HG03565 (cell line): ENCODE measurements around the gene UBAC1.
"Not testable (repeated sequence)": the region's sequence is repeated elsewhere in the genome, so short reads cannot be mapped to it uniquely, and the experiment has no call there.

Experiments used
- ATAC-seq: cut with Tn5 transposase; IDR thresholded peaks from one replicate; pipeline ENCODE4 v1.9.1; 2021; ENCODE audit warnings: mild to moderate bottlenecking, moderate library complexity; ENCODE audit not compliant: unreplicated experiment

Gene UBAC1

DNA sequence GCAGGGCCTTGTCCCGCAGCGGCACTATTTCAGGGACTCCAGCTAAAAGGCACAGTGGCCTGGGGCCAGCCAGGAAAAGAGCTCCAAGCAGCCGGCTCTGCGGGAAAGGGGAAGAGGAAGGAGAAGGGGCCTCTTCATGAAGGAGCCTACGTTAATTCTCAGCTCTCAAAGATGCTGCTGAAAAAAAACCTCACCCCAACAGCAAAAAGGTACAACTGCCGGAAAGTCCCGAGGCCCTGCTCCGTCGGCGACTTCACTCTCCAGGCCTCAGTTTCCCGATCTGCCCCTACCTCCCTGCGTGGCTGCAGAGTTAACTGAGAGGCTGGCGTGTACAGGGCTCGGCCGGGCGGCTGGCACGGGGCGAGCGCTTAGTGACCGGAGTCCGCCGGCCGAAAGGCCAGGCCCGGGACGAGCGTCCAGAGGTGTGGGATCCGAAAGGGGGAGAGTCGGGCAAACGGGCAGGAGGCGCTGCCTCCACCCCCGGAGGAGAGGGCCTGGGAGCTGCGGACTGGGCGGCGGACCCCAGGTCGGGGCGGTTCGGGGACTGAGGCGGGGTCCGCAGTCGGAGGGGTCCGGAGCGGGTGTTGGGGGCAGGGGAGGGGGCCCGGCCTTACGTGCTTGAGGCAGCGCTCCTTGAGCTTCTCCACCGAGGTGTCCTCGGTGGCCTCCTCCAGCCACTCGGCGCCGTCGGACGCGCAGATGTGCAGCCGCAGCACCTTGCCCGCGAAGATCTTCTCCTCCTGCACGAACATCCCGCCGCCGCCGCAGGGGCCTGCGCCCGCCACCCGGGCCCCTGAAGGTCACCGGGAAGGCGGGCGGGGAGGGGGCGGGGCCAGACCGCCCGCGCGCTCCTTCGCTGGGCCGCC is 529 bp downstream of the UBAC1 start:
- no peak for ATAC-seq

DNA sequence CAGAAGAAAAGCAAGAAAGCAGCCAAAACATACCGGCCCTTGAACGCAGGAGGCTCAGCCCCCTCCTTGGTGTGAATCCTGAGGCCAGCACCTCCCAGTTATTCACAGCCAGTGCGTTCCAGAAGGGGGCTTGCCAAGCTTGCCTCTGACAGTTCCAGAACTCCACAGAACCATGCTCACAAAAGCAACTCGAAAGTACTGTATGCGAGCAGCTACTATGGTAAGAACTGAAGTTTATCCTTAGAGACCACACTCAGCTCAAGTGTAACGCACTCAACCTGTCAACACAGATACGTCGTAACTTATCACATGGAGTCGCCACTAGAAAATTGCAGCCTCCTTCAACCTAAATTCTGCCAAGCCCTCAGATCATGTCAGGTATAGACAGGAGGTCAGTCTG is 1.4 kb downstream of the UBAC1 start:
- ATAC-seq, result no peak

- ATAC-seq, result no peak
These were observed 2.7 kb downstream of the UBAC1 start for GRCh38 chr9:135958485-135958884.

DNA sequence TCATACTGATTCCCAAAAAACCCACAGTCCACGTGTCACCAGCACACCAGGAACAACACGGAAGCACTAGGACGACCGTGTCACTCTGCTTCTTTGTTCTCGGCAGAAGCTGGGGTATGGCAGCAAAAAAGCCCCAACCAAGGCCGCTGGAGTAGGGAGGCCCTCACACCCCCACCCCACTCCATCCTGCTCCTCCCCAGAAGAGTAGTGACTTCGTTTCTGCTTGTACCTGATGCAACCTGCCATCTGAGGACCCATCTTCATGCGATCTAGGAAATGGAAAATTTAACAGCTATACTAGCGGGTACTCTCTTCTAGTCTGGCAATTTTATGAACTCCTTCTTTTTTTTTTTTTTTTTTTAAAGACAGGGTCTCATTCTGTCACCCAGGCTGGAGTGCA is 3.7 kb downstream of the UBAC1 start:
- ATAC-seq, result no peak

DNA sequence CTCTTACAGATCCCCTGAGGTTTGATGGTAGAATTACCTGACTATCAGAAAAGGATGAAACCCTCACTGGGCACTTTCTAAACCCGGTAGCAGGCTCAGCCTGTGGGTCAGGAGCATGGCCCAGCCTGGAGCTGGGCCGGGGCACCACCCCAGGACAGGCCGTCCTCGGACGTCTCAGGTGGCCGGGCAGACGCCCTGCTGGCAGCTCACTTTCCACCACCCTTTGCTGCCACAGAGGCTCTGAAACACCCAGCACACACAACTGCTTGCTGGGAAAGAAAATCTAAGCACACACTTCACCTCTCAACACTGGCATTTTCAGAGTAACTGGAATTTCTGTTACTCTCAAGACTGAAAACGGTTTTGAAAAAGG is 4.4 kb downstream of the UBAC1 start:
- ATAC-seq, result no peak

DNA sequence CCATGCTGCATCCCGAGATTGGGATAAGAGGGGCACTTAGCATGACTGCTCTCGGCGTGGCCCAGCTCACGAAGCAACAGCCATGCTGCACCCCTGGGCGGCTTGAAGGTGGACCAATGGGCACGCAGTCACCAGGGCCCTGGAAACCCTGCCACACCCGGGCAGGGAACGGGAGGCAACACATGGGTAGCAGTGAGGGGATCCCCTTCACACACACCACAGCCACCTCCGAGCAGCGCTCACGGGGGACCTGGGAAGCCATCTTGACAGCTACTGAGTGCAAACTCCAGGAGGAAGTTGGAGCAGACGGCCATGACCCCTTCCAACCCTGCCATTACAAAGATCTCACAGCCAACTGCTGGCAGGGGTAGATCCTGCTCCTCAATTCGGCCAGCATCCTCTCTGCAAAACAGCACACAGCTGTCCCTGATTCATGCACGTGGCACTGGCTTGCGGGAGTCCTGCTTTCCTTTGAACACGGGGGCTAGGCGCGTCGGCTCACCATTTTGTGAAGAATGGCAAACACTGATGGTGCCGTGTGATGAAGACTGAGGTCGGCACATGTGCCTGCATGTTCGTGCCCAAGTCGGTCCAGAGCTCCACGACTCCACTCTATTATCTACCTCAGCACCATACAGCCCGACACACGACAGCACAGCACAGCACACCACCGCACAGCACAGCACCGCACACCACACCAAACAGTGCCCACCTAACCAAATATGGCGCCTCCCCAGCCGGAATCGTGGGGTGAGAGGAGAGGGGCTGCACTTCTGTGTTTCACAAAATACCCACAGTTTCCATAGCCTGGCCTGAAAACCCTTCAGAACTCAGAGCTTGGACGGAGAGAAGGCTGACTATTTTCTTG is 5.0 kb downstream of the UBAC1 start:
- no peak for ATAC-seq

- no peak for ATAC-seq
These were observed 8.4 kb downstream of the UBAC1 start for GRCh38 chr9:135952664-135953206.

GRCh38 chr9:135951889-135952663 is 9.1 kb downstream of the UBAC1 start:
- ATAC-seq, result no peak

DNA sequence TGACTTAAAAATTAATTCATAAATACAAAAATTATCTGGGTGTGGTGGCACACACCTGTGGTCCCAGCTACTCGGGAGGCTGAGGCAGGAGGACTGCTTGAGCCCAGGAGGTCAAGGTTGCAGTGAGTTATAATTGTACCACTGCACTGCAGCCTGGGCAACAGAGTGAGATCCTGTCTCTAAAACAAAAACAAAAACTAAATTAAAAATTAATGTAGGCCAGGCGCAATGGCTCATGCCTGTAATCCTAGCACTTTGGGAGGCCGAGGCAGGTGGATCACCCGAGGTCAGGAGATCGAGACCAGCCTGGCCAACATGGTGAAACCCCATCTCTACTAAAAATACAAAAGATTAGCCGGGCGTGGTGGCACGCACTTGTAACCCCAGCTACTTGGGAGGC is 9.9 kb downstream of the UBAC1 start:
- not testable (repeated sequence) for ATAC-seq

DNA sequence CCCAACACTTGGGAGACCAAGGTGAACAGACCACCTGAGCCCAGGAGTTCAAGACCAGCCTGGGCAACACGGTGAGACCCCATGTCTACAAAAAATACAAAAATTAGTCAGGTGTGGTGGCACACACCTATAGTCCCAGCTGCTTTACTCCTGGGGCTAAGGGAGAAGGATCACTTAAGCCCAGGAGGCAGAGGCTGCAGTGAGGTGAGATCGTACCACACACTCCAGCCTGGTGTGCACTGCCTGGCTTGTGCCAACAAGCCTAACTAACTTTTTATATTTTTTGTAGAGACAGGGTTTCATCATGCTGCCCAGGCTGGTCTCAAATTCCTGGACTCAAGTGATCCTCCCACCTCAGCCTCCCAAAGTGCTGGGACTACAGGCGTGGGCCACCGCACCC is 10.3 kb downstream of the UBAC1 start:
- ATAC-seq, result not testable (repeated sequence)

- no peak for ATAC-seq
These were observed 11.0 kb downstream of the UBAC1 start for GRCh38 chr9:135950135-135950682.

DNA sequence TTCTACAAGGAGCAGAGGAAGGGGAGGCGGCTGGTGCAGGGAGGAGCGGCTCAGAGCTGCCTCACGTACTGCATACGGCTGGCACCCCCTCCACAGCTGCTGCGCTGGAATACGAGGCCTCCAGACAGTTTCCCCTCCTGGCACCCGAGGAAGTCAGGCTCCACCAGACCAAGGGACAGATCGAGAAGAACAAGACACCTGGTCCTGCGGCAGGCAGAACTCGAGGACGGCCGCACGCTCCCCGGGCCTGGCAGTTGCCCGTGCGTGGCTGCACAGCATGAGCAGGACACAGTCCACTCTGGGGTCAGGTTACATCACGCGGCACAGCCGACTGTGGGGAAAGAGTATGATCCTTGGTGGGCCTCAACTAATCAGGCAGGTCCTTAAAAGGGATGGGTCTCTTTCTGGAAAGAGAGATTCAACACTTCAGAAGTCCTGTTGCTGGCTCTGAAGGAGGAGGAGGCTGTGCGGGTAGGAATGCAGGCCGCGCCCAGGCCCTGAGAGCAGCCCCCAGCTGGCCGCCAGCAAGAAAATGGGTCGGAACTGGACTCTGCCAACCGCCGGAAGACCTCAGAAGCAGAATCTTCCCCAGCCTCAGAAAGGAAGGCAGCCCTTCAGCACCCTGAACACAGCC is 11.6 kb downstream of the UBAC1 start:
- no peak for ATAC-seq

GRCh38 chr9:135948968-135949367 is 12.2 kb downstream of the UBAC1 start:
- ATAC-seq, result no peak

DNA sequence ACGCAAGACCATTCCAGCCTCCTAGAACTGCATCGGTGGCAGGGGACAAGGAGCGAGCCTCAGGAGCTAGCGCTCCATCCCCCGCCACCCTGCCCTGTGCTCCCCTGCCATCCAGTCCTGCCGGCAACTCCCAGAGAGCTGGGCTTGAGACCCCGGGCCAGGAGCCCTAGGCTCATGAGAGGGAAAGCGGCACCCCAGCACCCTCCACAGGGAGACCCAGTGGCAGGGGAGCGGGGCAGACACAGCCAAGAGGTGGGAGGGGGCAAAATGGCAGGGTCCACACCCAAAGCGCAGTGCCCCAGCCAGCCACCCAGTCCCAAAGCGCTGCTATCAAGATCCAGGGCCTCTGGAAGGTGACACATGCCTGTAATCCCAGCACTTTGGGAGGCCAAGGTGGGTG is 12.7 kb downstream of the UBAC1 start:
- no peak for ATAC-seq

GRCh38 chr9:135947582-135947981 is 13.6 kb downstream of the UBAC1 start:
- ATAC-seq, result no peak

DNA sequence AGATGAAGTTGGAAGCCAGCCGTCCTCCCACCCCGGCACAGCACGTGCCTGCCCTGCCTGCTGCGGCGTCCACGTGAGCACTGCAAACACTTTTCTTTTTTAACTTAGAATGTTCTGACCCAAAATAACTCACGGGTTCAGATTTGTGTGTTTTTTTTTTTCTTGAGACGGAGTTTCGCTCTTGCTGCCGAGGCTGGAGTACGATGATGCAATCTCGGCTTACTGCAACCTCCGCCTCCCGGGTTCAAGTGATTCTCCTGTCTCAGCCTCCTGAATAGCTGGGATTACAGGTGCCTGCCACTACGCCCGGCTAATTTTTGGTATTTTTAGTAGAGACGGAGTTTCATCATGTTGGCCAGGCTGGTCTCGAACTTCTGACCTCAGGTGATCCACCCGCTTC is 14.1 kb downstream of the UBAC1 start:
- not testable (repeated sequence) for ATAC-seq

- ATAC-seq, result no peak
These were observed 14.7 kb downstream of the UBAC1 start for GRCh38 chr9:135946392-135946994.

GRCh38 chr9:135945969-135946368 is 15.2 kb downstream of the UBAC1 start:
- ATAC-seq, result no peak

DNA sequence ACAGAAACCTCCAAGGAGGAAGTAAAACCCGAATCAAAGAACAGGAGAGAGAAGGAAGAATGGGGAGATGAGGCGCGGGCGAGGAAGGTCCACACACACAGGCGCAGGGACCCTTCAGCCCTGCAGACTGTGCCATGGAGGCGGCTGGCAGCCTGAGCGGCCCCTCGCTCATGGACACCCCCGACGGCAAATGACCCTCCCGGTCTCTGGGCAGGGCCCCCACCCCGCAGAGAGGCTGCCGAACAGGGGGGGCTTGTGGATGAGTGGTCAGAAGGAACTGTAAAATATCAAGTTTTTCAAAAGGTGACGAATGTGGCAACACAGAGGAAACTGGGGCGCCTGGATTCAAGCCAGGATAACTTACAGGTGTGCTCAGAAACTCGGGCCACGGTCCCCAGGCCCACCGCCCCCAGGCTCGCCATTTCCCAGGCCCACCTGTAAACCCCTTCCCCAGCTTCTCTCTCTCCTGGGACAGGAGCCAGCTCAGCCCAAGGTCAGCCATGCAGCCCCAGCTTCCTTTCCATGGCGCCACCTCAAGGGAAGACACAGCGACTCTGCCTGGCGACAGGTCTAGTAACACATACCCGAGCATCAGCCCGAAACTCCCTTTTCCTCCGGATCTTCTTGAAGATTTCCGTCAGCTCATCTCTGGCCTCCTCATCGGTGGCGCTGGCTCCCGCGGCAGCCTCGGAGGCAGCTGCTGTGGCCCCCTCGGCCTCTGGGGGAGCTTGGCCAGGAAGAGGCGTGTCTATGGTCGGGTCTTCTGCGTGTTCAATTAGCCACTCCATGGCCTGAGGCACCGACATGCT is 16.5 kb downstream of the UBAC1 start:
- no peak for ATAC-seq
